HUES6 (cell line): Measurements from ENCODE around the gene GVQW3.
"Not testable (repeated sequence)": the region's sequence is repeated elsewhere in the genome, so short reads cannot be mapped to it uniquely, and the experiment has no call there.

ENCODE experiments used
- H3K27ac ChIP-seq: 2 replicates; pipeline ENCODE4 v1.7.0; 2013; ENCODE audit warnings: low read depth, mild to moderate bottlenecking, low read length, inconsistent platforms
- H3K27me3 ChIP-seq: 2 replicates; pipeline ENCODE4 v1.6.1; 2013; ENCODE audit warnings: low read length; ENCODE audit not compliant: control insufficient read depth, insufficient read depth
- H3K36me3 ChIP-seq: 2 replicates; pipeline ENCODE4 v1.6.1; 2013; ENCODE audit warnings: low read length; ENCODE audit not compliant: control insufficient read depth, insufficient read depth
- H3K4me1 ChIP-seq: 2 replicates; pipeline ENCODE4 v1.6.1; 2013; ENCODE audit warnings: low read length; ENCODE audit not compliant: control insufficient read depth, insufficient read depth
- H3K4me3 ChIP-seq: 2 replicates; pipeline ENCODE4 v1.5.1; 2013; ENCODE audit warnings: low read depth, low read length
- H3K9ac ChIP-seq: one replicate; pipeline ENCODE4 v1.6.1; 2013; ENCODE audit warnings: mild to moderate bottlenecking, low read length
- H3K9me3 ChIP-seq: 2 replicates; pipeline ENCODE4 v1.6.1; 2013; ENCODE audit warnings: low read depth, low read length; ENCODE audit not compliant: control insufficient read depth, insufficient read depth

The GVQW3 gene

DNA sequence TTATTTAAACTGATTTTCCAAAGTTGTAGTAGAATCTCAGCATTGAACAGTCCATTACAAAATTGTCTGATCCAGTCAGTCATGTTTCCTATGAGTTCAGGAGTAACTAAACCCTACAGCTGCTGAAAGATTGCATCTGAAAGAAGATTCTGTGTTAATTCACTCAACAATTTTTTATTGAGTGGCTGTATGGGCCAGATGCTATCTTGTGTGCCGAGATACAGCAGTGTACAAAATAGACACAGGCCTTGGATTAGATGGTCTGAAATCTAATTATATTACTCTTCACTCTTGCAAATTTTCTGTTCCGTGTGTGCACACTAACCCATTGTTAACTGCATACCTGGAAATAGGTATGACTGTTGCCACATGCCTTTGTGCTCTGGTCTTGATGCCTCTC lies 7.3 kb downstream of the GVQW3 start:
- H3K4me1 ChIP-seq: peaks cover 7% of the 10 kb centered on the region
- H3K9ac ChIP-seq: no peak overlapping the region
- no peak overlapping the region for H3K27ac ChIP-seq
- no peaks in the 10 kb centered on the region for H3K9me3 ChIP-seq
- H3K36me3 ChIP-seq: no peaks in the 10 kb centered on the region
- no peaks in the 10 kb centered on the region for H3K27me3 ChIP-seq
- no peak overlapping the region for H3K4me3 ChIP-seq

DNA sequence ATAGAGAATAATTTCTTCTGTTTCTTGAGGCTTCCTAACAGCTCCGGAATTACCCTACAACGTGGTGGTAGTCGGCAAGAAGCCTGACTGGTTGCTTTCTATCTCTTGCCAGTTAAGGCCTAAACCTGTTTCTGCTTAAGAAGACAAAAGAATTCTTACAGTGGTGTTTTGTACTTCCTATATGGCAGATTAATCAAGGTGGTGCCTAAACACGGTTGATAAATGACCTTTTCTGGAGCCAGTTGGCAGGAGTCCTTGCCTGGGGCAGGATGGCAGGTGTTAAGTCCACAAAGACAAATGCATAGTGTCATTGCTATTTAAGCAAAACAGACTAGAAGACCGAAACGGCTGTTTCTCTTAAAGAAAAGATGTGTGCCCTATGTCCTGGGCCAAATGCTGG lies 9.9 kb downstream of the GVQW3 start:
- peaks cover 1% of the 10 kb centered on the region for H3K4me1 ChIP-seq
- no peaks in the 10 kb centered on the region for H3K9me3 ChIP-seq
- no peaks in the 10 kb centered on the region for H3K36me3 ChIP-seq
- no peaks in the 10 kb centered on the region for H3K27me3 ChIP-seq
- no peak overlapping the region for H3K27ac ChIP-seq
- no peak overlapping the region for H3K9ac ChIP-seq
- H3K4me3 ChIP-seq: no peak overlapping the region

DNA sequence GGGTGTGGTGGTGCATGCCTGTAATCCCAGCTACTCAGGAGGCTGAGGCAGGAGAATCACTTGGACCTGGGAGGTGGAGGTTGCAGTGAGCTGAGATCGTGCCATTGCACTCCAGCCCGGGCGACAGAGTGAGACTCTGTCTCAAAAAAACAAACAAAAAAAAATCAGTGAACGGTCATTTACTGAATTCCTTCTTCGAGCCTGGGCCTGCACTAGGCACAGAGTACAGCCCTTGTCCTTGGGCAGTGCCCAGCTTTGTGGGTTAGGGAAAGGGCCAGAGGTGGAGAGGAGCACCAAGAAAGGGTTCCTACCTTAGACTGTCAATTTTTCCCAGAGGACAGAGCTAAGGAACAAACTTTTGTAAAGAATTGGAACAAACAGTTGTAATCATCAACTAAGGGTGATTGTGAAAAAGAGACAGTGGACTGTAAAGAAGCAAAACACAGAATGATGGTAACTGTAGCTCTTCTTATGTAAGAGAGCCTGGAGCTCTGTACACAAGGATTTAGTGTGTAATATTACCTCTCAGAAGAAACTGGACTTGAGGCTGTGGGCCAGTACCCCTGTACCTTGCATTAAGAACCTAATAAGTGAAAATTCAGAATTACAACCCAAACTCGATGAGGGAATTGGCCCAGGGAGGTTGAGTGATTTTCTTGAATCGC lies 10.8 kb downstream of the GVQW3 start:
- Histone ChIP-seq H3K9me3 (no peaks in the 10 kb centered on the region), H3K4me3 (no peak overlapping the region), H3K27ac (no peak overlapping the region), H3K4me1 (no peaks in the 10 kb centered on the region), H3K27me3 (no peaks in the 10 kb centered on the region), H3K9ac (no peak overlapping the region), H3K36me3 (no peaks in the 10 kb centered on the region)

DNA sequence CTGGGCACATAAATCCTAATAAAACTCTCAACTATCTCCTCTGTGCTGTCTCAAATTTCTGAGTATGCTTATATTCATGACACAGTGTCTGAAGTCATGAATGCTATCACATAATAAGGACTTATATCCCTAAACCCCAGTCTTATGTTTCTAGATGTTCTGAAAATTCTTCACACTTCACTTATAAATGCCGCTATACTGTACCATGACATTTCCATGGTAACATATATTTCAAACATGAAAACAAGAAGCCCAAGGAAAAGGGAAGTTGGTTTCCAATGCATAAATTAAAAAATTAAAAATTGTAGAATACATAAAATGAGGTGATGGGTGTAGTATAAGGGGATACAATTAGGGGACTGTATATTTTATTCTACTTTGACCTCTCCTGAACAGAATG lies 11.7 kb downstream of the GVQW3 start:
- H3K4me3 ChIP-seq: no peak overlapping the region
- no peak overlapping the region for H3K27ac ChIP-seq
- H3K27me3 ChIP-seq: no peaks in the 10 kb centered on the region
- no peaks in the 10 kb centered on the region for H3K36me3 ChIP-seq
- H3K9ac ChIP-seq: no peak overlapping the region
- no peaks in the 10 kb centered on the region for H3K4me1 ChIP-seq
- H3K9me3 ChIP-seq: no peaks in the 10 kb centered on the region

DNA sequence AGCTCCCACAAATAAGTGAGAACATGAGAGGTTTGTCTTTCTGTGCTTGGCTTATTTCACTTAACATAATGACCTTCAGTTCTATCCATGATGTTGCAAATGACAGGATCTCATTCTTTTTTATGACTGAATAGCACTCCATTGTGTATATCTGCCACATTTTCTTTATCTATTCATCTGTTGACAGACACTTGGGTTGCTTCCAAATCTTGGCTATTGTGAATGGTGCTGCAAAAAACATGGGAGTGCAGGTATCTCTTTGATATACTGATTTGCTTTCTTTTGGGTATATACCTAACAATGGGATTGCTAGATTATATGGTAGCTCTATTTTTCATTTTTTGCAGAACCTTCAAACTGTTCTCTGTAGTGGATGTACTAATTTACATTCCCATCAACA lies 13.3 kb downstream of the GVQW3 start:
- Histone ChIP-seq H3K27ac (no peak overlapping the region), H3K36me3 (no peaks in the 10 kb centered on the region), H3K4me1 (no peaks in the 10 kb centered on the region), H3K9me3 (no peaks in the 10 kb centered on the region), H3K9ac (no peak overlapping the region), H3K27me3 (no peaks in the 10 kb centered on the region), H3K4me3 (no peak overlapping the region)

DNA sequence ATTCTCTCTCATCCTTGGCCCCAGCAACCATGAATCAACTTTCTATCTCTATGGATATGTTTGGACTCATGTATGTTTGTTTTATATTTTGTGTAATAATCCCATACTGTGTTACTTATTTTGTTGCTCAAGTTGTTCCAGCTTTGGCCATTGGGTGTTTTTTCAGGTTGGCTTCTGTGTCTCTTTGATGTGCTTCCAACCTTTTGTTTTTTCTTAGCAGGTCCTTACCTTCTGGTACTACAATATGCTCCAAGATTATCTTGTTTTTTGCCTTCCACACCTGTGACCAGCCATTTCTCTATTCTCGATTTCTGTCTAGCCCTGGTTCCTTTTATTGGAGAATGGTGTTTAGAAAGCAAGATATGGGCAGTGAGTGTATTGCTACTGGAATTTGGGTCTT lies 14.2 kb downstream of the GVQW3 start:
- H3K9ac ChIP-seq: no peak overlapping the region
- no peaks in the 10 kb centered on the region for H3K9me3 ChIP-seq
- H3K27me3 ChIP-seq: no peaks in the 10 kb centered on the region
- H3K36me3 ChIP-seq: no peaks in the 10 kb centered on the region
- no peak overlapping the region for H3K27ac ChIP-seq
- no peaks in the 10 kb centered on the region for H3K4me1 ChIP-seq
- no peak overlapping the region for H3K4me3 ChIP-seq

DNA sequence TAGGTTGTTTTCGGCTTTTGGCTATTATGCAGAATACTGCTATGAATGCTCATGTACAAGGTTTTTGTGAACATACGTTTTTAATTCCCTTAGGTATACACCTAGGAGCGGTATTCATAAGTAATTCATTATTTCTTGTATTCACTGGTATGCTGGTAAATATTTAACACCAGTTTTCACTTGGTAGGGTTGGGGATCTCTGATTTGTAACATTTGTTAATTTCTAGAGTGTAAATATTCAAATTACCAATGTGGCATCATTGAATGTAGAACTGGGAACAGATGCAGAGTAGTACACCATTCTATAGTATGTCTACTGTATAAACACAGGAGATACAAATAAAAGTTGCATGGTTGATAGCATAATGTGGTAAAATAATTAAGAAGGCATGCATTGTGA lies 16.3 kb downstream of the GVQW3 start:
- Histone ChIP-seq H3K9ac (no peak overlapping the region), H3K4me1 (no peaks in the 10 kb centered on the region), H3K4me3 (no peak overlapping the region), H3K27me3 (no peaks in the 10 kb centered on the region), H3K27ac (no peak overlapping the region), H3K36me3 (no peaks in the 10 kb centered on the region), H3K9me3 (no peaks in the 10 kb centered on the region)

DNA sequence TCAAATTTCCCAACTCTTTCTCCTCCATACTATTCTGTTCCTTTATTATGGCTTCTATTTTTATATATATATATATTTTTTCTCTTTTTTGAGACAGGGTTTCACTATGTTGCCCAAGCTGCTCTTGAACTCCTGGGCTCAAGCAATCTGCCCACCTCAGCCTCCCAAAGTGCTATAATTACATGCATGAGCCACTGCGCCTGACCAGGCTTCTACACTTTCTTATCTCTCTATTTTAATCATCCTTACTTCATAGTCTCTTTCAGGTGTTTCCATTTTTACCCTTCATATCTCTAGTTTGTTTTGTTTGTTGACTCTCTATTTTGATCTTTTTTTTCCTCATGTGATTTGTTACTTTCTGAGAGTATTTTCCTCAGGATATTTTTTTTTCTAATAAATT lies 19.8 kb downstream of the GVQW3 start:
- H3K4me3 ChIP-seq: no peak overlapping the region
- no peaks in the 10 kb centered on the region for H3K27me3 ChIP-seq
- no peaks in the 10 kb centered on the region for H3K9me3 ChIP-seq
- no peaks in the 10 kb centered on the region for H3K36me3 ChIP-seq
- no peaks in the 10 kb centered on the region for H3K4me1 ChIP-seq
- no peak overlapping the region for H3K27ac ChIP-seq
- H3K9ac ChIP-seq: no peak overlapping the region

DNA sequence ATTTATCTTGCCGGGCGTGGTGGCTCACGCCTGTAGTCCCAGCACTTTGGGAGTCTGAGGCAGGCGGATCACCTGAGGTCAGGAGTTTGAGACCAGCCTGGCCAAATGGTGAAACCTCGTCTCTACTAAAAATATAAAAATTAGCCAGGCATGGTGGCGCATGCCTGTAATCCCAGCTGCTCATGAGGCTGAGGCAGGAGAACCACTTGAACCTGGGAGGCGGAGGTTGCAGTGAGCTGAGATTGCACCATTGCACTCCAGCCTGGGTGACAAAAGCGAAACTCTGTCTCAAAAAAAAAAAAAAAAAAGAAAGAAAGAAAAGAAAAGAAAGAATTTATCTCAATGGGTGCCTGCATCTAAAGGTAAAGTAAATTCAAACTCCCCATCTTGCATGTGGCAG lies 20.4 kb downstream of the GVQW3 start:
- not testable (repeated sequence) for H3K9ac ChIP-seq, H3K4me3 ChIP-seq, H3K4me1 ChIP-seq, H3K36me3 ChIP-seq, H3K27me3 ChIP-seq, H3K9me3 ChIP-seq, H3K27ac ChIP-seq

DNA sequence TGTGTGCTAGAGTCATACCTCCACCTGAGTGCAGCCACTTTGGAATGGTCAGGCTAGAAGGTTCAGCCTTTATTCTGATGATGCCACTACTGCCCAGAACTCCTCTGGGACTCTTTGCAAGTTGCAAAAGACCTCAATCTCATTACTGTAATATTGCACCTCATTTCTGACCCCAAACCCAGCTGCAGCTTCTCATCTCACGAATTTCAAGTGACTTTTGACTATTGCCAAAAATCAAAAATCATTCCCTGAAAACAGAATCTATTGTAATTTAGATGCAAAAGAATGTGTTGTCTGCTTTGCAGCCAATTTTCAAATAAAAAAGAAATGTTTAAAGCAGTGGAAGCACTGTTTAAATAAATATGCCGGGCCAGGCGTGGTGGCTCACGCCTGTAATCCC lies 25.2 kb downstream of the GVQW3 start:
- H3K27ac ChIP-seq: no peak overlapping the region
- H3K36me3 ChIP-seq: no peaks in the 10 kb centered on the region
- no peak overlapping the region for H3K9ac ChIP-seq
- H3K4me1 ChIP-seq: peaks cover 2% of the 10 kb centered on the region; the same call in 1 of the 2 replicates
- H3K27me3 ChIP-seq: no peaks in the 10 kb centered on the region
- no peak overlapping the region for H3K4me3 ChIP-seq
- no peaks in the 10 kb centered on the region for H3K9me3 ChIP-seq

DNA sequence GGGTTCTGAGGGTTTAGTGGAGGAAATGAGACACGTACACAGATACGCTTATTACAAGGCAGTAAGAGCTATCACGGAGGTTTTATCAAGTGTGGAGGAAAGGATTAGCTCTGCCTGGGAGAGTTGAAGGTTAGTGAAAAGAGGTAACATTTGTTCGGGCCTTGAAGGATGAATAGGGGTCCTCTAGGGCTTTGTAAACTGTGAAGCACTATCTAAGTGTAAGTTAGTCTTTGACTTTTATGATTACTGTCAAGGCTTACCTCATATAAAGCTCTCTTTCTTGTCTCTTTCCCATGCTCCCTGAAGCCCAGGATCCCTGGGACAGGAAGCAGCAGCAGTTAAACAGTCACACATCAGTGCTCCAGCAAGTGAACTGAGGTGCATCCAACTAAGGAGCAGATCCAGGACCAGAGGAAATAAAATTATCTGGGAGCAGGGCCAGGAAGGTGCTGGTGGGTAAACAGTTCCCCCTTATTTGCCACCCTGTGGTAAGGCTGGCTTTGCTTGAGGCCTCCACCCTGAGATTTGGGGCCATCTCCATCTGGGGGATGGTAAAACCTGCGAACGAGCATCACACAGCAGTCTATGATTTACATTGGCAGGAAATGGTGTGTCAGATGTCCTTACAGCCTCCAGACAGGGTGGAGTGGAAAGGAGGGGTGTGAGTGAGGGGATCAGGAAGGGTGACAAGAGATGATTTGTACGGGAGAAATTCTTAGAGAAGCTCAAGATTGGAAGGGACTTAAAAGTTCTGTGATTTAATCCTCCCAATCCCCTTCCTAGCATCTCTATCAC lies 27.2 kb downstream of the GVQW3 start:
- Histone ChIP-seq H3K9ac (no peak overlapping the region), H3K4me3 (no peak overlapping the region), H3K27ac (no peak overlapping the region), H3K27me3 (no peaks in the 10 kb centered on the region), H3K9me3 (no peaks in the 10 kb centered on the region), H3K4me1 (peaks cover 2% of the 10 kb centered on the region; the same call in 1 of the 2 replicates), H3K36me3 (no peaks in the 10 kb centered on the region)
